ENCODE results near the gene AGAP1.

- TF ChIP-seq POLR2A (IDR thresholded peaks at IDR 0.05; ENCODE audit: low read depth, low read length) (no peak), POLR2AphosphoS5 (IDR thresholded peaks at IDR 0.05; ENCODE audit: low read depth, low read length) (no peak), POU2F2 (IDR thresholded peaks at IDR 0.05; ENCODE audit: low read depth, low read length) (no peak), TAF1 (IDR thresholded peaks at IDR 0.05; ENCODE audit: low read depth, low read length) (no peak)
Observed at GRCh38 chr2:235893129-235893698, 399.4 kb downstream of the AGAP1 start.
